Stimulated activated CD4-positive, alpha-beta T cell treated with anti-CD3 and anti-CD28 coated beads, Interleukin-2, amount 100 ng/mL, for 48 hours (primary cell): ENCODE measurements around the gene CNNM1.

Experiments
- DNase-seq, 2 donors: peaks; one replicate each; pipeline ENCODE4 v3.0.0-alpha.2; 2020

CNNM1 gene

GRCh38 chr10:99374972-99375371 lies 45.8 kb downstream of the CNNM1 start:
- DNase-seq = no peak

- DNase-seq = no peak
Observed at GRCh38 chr10:99375426-99375825, 46.3 kb downstream of the CNNM1 start.

DNA sequence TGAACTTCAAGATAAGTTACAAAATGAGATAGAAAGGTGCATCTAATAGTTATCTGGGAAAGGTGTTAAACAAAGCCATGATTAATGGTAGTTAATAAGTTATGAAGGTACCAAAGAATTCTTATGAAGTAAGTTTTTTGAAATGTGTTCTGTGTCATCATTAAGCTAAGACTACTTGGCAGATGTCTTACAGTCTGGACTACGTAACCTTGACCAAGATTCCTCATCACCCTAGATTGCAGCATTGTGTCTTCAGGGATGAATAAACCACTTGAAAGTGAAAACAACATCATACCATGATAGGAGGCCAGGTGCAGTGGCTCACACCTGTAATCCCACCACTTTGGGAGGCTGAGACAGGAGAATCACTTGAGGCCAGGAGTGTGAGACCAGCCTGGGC lies 53.0 kb downstream of the CNNM1 start:
- DNase-seq = no peak

- no peak for DNase-seq
Observed at GRCh38 chr10:99387071-99387470, 57.9 kb downstream of the CNNM1 start.

- no peak for DNase-seq
Observed at GRCh38 chr10:99387541-99387940, 58.4 kb downstream of the CNNM1 start.

DNA sequence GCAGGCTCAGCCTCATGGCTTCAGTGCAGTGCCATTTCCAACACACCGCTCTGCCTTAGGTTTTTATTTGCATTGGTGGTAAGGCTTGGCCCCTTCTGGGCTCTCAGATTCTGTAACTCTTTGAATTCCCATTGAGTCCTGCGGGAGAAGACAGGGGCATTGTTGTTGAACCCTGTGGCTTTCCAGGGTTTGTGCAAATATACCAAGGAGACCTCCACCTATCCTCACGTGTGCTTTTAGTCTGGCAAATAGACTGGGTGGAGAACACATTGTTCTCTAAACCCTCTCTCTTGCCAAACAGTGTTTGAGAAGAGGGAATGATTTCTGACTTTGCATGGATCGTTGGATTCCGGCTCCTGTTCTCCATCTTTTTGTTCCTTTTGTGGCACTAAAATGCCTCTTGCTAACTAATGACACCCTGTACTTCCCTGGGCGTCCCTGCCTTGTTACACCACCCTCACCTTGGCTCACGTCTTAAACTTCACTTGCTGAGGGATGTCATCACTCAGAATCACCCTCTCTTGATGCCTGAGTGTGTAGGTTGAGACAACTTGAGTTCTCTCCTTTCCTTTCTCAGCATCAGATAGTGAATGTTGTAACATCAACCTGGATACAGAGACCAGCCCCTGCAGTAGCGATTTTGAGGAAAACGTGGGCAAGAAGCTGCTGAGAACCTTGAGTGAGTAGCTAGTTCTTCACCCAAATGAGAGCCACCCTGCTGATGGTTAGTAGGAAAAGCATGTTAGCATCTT lies 60.7 kb downstream of the CNNM1 start:
- no peak for DNase-seq

DNA sequence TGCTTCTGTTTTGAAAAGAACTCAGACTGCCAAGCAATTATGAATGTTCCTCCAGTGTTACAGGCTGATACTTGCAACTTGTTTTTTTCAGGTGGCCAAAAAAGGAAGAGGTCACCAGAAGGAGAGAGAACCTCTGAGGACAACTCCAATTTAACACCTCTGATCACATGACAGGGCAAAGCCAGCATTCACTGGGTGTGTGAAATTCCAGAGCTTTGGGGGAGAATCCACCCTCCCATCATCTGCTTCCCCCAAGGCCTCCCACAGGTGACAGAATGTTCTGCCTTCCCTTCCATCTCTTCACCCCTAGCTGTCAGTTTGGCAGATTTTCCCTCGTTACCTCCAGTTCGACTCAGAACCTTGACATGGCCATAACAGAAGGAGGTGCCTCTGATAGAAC lies 62.2 kb downstream of the CNNM1 start:
- no peak for DNase-seq

DNA sequence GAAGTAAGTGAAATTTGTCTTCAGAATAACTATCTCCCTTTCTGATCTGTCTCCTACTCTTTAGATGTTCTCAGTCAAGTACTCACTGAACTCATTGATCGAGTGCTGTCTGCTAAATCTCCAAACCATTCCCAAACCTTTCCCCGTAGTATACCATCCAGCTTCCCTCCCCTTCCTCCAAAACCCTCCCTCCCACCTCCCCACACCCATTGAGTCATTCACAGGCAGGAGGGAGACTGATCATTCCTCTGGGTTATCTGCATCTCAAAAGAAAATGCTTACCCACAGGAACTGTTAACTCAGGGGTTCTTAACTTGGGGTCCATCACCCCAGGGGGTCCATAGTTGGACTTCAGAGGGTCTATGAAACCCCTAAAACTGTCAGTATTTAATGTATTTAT lies 63.9 kb downstream of the CNNM1 start:
- DNase-seq = no peak

GRCh38 chr10:99393683-99394082 lies 64.5 kb downstream of the CNNM1 start:
- DNase-seq = no peak

GRCh38 chr10:99394256-99394655 lies 65.1 kb downstream of the CNNM1 start:
- no peak for DNase-seq

DNA sequence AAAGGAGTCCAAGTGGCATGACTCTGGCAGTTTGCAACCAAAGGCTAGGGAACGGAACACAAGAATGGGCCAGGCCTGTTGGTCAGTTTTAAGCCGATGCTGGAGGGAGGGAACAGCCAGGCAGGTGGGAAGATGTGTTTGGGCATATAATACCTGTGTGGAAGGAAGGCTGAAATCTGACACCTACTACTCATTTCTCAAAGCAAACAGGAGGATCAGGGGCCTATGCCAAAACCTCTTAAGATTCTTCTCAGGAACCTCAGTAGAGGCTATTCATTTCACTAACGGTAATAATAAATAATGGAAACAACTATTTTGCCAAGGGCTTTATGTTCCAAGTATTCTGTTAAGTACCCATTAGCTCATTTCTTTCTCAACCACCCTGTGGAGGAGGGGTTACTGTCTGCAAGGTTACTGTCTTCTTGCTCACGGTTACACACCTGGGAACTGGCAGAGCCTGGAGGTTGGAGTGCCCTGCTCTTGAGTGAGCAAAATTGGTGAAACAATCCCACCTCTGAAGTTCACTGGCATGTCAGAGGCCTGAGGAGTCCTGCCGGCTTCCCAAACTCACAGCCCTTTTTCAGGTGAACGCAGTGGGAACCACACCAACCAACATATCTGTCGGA lies 65.7 kb downstream of the CNNM1 start:
- no peak for DNase-seq

DNA sequence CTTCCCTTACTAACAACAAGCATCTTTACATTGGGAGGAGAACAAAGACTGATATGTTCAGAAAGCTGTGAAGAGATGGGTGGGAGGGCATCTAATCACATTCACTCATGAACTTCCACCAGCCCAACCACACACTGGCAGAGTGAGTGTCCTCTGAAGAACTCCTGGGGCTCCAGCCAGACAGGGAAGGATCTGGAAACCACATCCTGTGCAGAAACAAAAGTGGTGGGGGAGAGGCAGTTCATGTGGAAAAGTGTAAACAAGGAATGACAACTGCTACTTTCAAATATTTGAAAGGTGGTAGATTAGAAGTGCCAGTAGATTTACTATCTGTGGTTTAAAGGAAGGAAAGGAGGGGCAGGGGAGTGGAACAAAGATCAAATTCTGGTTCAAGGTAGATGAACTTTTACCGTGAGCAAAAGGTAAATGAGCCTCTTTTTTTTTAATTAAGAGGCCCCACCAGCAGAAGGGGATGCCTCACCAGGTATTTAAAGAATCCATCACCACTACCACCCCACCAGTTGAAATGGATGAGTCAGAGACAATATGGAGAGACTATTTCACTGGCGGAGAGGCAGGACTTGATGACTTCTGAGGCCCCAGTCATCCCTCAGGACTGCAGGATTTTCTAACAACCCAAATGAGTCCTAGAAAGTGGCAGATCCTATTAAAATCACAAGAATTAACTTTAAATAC lies 66.7 kb downstream of the CNNM1 start:
- no peak for DNase-seq

- no peak for DNase-seq
Observed at GRCh38 chr10:99396471-99396870, 67.3 kb downstream of the CNNM1 start.

DNA sequence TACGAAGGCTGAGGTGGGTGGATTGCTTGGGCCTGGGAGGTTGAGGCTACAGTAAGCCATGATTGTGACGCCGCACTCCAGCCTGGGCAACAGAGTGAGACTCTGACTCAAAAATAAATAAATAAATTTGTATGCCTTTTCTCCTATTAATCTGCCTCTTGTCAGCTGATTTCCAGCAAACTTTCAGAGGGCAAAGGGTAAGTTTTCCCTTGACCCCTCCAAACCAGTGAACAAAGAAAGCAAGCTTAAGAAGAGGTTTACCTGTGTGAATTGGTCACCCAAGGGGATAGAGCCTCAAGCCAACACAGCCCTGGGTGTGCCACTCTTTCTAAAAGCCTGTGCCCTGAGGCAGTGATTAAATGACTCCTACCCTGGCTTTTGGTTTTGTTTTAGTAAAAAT lies 70.5 kb downstream of the CNNM1 start:
- DNase-seq = no peak

DNA sequence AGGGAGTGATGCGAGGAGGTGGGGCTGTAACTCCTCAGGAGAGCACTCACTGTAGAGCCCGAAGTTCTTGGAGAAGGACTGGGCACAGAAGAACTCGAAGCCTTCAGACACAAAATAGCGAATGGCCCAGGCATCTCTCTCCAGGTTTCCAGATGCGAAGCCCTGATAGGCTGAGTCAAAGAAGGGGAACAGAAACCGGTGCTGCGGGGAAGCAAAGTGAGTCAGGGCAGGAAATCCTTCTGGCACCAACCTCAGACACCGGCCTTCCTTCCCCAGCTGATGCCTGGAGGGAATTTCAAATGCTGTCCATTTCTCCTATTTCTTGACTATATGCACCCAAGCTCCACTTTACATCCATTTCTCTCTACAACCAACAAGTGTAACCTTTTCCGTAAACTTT lies 74.5 kb downstream of the CNNM1 start:
- DNase-seq = no peak

- no peak for DNase-seq
Observed at GRCh38 chr10:99406149-99406548, 77.0 kb downstream of the CNNM1 start.

DNA sequence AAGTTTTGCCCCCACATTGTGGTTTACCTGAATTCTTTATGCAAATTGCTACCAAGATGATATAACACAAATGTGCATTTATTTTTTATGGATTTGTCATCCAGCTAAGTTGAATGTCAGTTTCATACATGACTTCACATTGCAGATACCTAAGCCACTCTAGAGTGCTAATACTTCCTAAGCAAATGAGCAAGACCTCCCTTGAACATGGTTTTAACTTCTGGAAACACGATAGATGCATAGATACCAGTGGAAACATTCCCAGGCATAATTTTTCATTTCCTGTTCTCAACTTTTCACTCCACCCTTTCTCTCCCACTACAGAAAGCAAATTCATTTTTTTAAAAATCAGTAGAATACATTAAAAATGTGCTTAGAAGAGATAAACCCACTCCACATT lies 81.0 kb downstream of the CNNM1 start:
- DNase-seq = no peak

DNA sequence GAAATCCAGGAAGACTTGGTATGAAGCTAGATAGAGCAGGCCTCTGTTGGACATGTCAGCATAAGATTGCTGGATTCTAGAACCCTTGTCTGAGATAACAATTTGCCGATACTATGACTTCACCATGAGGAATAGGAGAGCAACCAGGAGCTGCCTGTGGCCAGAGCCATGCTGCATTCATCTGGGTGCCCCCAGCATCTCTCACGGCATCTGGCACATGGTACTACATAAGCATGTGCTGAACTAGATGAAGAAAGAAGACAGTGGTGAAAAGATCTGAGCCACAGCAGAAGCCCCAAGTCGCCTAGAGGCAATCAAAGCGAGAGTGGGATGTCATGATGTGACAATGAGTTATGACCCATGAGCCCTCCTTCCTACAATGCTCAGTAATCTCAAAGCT lies 81.7 kb downstream of the CNNM1 start:
- DNase-seq = no peak

- no peak for DNase-seq
Observed at GRCh38 chr10:99411546-99411945, 82.4 kb downstream of the CNNM1 start.

DNA sequence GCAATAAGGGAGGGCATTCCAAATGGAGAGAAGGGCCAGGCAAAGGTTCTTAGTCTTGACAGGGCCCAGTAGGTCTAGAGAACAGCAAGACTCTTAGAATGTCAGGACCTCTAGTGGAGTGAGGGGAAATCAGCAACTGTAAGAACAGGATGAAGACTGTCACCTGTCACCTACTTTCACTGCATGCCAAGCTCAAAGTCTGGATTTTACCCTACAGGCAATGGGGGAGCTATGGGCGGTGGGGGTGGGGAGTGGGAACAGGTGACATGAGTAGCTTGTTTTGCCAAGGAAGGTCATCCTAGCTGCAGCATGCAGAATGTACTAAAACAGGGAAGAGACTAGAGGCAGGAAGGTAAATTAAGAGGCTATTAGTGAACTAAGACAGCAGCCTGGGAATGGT lies 82.9 kb downstream of the CNNM1 start:
- DNase-seq = no peak

- no peak for DNase-seq
Observed at GRCh38 chr10:99418910-99419624, 89.9 kb downstream of the CNNM1 start.

- no peak for DNase-seq
Observed at GRCh38 chr10:99419688-99420087, 90.5 kb downstream of the CNNM1 start.

DNA sequence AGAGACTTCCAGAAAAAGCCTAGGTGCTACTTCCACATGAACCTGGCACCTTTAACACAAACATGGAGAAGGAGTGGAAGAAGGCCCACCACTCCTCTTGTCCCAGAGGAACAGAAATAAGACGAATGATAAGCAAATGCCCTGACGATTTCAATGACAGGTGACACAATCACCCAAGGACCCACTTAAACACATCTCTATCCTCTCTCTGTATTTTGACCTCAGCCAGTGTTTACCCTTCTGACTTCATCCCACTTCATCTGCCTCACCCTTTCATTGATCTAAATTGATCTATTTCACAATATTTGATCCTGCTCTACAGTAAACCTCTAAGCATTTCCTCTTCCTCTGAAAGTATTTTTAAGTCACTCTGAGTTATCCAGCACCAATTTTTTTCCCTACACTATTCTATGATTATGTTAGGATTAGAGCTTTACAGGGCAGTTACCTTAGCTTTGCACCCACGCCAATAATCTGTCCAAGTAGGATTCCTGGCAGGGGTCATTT lies 92.1 kb downstream of the CNNM1 start:
- no peak for DNase-seq
